ENCODE data around the gene NFAM1. TPM values are rescaled to one million over a fixed set of nuclear protein-coding genes. Genes with fewer than 3 reads are reported as not detected.

The NFAM1 gene
- total and polyA plus RNA-seq, 4 donors = 0.36 to 3.8 (median 2.6) TPM

DNA sequence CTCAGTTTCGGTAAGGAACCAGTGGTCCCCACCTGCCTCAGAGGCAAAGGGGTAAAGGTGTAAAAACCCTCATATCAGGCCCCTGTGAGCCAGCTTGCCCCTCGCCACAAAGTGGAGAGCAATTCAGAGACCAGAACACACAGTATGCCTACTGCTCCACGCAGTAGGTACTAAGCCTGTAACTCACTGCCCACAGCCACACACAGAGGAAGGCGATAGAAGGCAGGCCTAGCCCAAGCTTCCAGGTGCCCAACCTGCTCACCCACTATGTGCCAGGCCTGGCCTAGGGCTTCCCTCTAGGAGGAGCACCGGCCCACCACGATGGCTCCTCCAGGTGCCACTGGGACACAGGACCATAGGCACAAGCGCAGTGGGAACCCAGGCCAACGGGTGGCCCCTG lies 98.7 kb downstream of the NFAM1 start:
- Histone ChIP-seq H3K9ac (ENCODE audit: low read depth in 1 of 2, low read length in 2 of 2) (no peak overlapping the region), H3K27ac (ENCODE audit: low read depth in 1 of 2, low read length in 2 of 2) (no peak overlapping the region), H3K4me3 (ENCODE audit: low read depth in 1 of 3, low read length in 3 of 3) (no peak overlapping the region), H3K9me3 (ENCODE audit: control insufficient read depth in 4 of 4, low read length in 3 of 4) (no peaks in the 10 kb centered on the region), H3K27me3 (ENCODE audit: control insufficient read depth in 4 of 4, insufficient read depth in 4 of 4, low read length in 3 of 4) (no peaks in the 10 kb centered on the region), H3K4me1 (ENCODE audit: control insufficient read depth in 4 of 4, insufficient read depth in 4 of 4, low read length in 3 of 4) (peaks cover 0 to 11% (median 5%) of the 10 kb centered on the region in 4 donors), H3K36me3 (ENCODE audit: control insufficient read depth in 4 of 4, insufficient read depth in 3 of 4, low read depth in 1 of 4, low read length in 3 of 4) (no peaks in the 10 kb centered on the region)
- 91% methylated on average over 8 of the region's 8 CpGs for WGBS
- TF ChIP-seq YY1 (IDR thresholded peaks at IDR 0.05) (no peak), HNF4G (IDR thresholded peaks at IDR 0.05) (no peak), SP1 (IDR thresholded peaks at IDR 0.05) (no peak), FOXA1 (IDR thresholded peaks at IDR 0.05) (no peak), RXRA (IDR thresholded peaks at IDR 0.05) (no peak)
- TF ChIP-seq, protein P1, sequence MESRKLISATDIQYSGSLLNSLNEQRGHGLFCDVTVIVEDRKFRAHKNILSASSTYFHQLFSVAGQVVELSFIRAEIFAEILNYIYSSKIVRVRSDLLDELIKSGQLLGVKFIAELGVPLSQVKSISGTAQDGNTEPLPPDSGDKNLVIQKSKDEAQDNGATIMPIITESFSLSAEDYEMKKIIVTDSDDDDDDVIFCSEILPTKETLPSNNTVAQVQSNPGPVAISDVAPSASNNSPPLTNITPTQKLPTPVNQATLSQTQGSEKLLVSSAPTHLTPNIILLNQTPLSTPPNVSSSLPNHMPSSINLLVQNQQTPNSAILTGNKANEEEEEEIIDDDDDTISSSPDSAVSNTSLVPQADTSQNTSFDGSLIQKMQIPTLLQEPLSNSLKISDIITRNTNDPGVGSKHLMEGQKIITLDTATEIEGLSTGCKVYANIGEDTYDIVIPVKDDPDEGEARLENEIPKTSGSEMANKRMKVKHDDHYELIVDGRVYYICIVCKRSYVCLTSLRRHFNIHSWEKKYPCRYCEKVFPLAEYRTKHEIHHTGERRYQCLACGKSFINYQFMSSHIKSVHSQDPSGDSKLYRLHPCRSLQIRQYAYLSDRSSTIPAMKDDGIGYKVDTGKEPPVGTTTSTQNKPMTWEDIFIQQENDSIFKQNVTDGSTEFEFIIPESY (IDR thresholded peaks at IDR 0.05) = no peak
- TF ChIP-seq, protein P2, sequence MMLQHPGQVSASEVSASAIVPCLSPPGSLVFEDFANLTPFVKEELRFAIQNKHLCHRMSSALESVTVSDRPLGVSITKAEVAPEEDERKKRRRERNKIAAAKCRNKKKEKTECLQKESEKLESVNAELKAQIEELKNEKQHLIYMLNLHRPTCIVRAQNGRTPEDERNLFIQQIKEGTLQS (IDR thresholded peaks at IDR 0.05) = no peak
- TF ChIP-seq, protein P3, sequence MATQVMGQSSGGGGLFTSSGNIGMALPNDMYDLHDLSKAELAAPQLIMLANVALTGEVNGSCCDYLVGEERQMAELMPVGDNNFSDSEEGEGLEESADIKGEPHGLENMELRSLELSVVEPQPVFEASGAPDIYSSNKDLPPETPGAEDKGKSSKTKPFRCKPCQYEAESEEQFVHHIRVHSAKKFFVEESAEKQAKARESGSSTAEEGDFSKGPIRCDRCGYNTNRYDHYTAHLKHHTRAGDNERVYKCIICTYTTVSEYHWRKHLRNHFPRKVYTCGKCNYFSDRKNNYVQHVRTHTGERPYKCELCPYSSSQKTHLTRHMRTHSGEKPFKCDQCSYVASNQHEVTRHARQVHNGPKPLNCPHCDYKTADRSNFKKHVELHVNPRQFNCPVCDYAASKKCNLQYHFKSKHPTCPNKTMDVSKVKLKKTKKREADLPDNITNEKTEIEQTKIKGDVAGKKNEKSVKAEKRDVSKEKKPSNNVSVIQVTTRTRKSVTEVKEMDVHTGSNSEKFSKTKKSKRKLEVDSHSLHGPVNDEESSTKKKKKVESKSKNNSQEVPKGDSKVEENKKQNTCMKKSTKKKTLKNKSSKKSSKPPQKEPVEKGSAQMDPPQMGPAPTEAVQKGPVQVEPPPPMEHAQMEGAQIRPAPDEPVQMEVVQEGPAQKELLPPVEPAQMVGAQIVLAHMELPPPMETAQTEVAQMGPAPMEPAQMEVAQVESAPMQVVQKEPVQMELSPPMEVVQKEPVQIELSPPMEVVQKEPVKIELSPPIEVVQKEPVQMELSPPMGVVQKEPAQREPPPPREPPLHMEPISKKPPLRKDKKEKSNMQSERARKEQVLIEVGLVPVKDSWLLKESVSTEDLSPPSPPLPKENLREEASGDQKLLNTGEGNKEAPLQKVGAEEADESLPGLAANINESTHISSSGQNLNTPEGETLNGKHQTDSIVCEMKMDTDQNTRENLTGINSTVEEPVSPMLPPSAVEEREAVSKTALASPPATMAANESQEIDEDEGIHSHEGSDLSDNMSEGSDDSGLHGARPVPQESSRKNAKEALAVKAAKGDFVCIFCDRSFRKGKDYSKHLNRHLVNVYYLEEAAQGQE (IDR thresholded peaks at IDR 0.05) = no peak
- DNase-seq (ENCODE audit: low spot score) = no peak

DNA sequence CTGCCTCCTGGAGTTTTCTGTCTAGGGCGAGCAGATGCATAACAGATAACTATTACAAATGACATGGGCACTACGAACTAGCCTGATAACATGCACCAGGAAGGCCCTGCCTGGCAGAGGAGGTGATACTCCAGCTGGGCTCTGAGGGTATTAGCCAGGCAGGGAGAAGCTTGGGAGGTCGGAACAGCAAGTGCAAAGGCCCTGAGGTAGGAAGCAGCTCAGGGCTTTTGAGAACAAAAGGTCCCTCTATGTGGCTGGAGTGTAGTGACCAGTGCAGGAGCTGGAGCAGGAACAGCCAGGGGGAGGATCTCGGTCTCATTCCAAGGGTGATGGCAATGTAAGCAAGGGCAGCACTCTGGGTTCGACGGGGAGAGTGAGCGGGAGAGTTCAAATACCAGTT lies 100.1 kb downstream of the NFAM1 start:
- H3K9ac ChIP-seq (ENCODE audit: low read depth in 1 of 2, low read length in 2 of 2) = no peak overlapping the region
- no peaks in the 10 kb centered on the region for H3K36me3 ChIP-seq (ENCODE audit: control insufficient read depth in 4 of 4, insufficient read depth in 3 of 4, low read depth in 1 of 4, low read length in 3 of 4)
- peaks cover 0 to 11% (median 5%) of the 10 kb centered on the region in 4 donors for H3K4me1 ChIP-seq (ENCODE audit: control insufficient read depth in 4 of 4, insufficient read depth in 4 of 4, low read length in 3 of 4)
- DNase-seq (ENCODE audit: low spot score) = no peak
- WGBS = 85% methylated on average over 7 of the region's 7 CpGs
- H3K9me3 ChIP-seq (ENCODE audit: control insufficient read depth in 4 of 4, low read length in 3 of 4) = no peaks in the 10 kb centered on the region
- H3K27ac ChIP-seq (ENCODE audit: low read depth in 1 of 2, low read length in 2 of 2) = no peak overlapping the region
- TF ChIP-seq, protein P4, sequence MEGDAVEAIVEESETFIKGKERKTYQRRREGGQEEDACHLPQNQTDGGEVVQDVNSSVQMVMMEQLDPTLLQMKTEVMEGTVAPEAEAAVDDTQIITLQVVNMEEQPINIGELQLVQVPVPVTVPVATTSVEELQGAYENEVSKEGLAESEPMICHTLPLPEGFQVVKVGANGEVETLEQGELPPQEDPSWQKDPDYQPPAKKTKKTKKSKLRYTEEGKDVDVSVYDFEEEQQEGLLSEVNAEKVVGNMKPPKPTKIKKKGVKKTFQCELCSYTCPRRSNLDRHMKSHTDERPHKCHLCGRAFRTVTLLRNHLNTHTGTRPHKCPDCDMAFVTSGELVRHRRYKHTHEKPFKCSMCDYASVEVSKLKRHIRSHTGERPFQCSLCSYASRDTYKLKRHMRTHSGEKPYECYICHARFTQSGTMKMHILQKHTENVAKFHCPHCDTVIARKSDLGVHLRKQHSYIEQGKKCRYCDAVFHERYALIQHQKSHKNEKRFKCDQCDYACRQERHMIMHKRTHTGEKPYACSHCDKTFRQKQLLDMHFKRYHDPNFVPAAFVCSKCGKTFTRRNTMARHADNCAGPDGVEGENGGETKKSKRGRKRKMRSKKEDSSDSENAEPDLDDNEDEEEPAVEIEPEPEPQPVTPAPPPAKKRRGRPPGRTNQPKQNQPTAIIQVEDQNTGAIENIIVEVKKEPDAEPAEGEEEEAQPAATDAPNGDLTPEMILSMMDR (IDR thresholded peaks at IDR 0.05; ENCODE audit: low read depth, low read length, missing input control) = no peak
- no peak for TF ChIP-seq HNF4A (conservative IDR thresholded peaks at IDR 0.05)
- TF ChIP-seq FOXA1 (IDR thresholded peaks at IDR 0.05) = no peak
- TF ChIP-seq, protein P5, sequence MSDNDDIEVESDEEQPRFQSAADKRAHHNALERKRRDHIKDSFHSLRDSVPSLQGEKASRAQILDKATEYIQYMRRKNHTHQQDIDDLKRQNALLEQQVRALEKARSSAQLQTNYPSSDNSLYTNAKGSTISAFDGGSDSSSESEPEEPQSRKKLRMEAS (IDR thresholded peaks at IDR 0.05) = no peak
- no peak for TF ChIP-seq JUND (IDR thresholded peaks at IDR 0.05)
- TF ChIP-seq SP1 (IDR thresholded peaks at IDR 0.05) = no peak
- TF ChIP-seq, protein P3 (IDR thresholded peaks at IDR 0.05) = no peak
- TF ChIP-seq RXRA (IDR thresholded peaks at IDR 0.05) = no peak
- TF ChIP-seq RAD21 (IDR thresholded peaks at IDR 0.05) = no peak
- TF ChIP-seq EGR1 (IDR thresholded peaks at IDR 0.05; ENCODE audit: low read depth in 2 of 2) = no peak
- TF ChIP-seq, protein P2 (IDR thresholded peaks at IDR 0.05) = no peak
- TF ChIP-seq FOXA2 (IDR thresholded peaks at IDR 0.05) = no peak
- no peak for TF ChIP-seq NR2F2 (IDR thresholded peaks at IDR 0.05)
- TF ChIP-seq GABPA (IDR thresholded peaks at IDR 0.05 in 1 of 2, conservative IDR thresholded peaks at IDR 0.05 in 1 of 2) = no peak
- TF ChIP-seq TAF1 (conservative IDR thresholded peaks at IDR 0.05) = no peak
- TF ChIP-seq, protein P1 (IDR thresholded peaks at IDR 0.05) = no peak
- no peak for TF ChIP-seq HNF4G (IDR thresholded peaks at IDR 0.05)
- TF ChIP-seq YY1 (IDR thresholded peaks at IDR 0.05) = no peak
- H3K27me3 ChIP-seq (ENCODE audit: control insufficient read depth in 4 of 4, insufficient read depth in 4 of 4, low read length in 3 of 4) = no peaks in the 10 kb centered on the region
- H3K4me3 ChIP-seq (ENCODE audit: low read depth in 1 of 3, low read length in 3 of 3) = no peak overlapping the region

All from liver (tissue), 9 donors.